ENCODE measurements around the gene OPCML.

OPCML gene

GRCh38 chr11:132670921-132671675 is 861.2 kb downstream of the OPCML start:
- Histone ChIP-seq H3K27me3 (no peaks in the 10 kb centered on the region), H3K27ac (no peak overlapping the region), H3K36me3 (no peaks in the 10 kb centered on the region), H3K4me3 (ENCODE audit: low read depth in 1 of 2, low read length in 1 of 2) (no peak overlapping the region), H3K4me1 (ENCODE audit: control insufficient read depth in 1 of 2, insufficient read depth in 1 of 2, low read depth in 1 of 2, low read length in 1 of 2) (no peaks in the 10 kb centered on the region), H3K9me3 (no peaks in the 10 kb centered on the region)
- no peak for TF ChIP-seq CTCF (IDR thresholded peaks at IDR 0.05)

- Histone ChIP-seq H3K36me3 (no peaks in the 10 kb centered on the region), H3K4me3 (ENCODE audit: low read depth in 1 of 2, low read length in 1 of 2) (no peak overlapping the region), H3K27me3 (no peaks in the 10 kb centered on the region), H3K27ac (no peak overlapping the region), H3K9me3 (no peaks in the 10 kb centered on the region), H3K4me1 (ENCODE audit: control insufficient read depth in 1 of 2, insufficient read depth in 1 of 2, low read depth in 1 of 2, low read length in 1 of 2) (no peaks in the 10 kb centered on the region)
- TF ChIP-seq CTCF (IDR thresholded peaks at IDR 0.05) = no peak
Measured at GRCh38 chr11:132669949-132670348, 862.4 kb downstream of the OPCML start.

- Histone ChIP-seq H3K4me3 (ENCODE audit: low read depth in 1 of 2, low read length in 1 of 2) (no peak overlapping the region), H3K36me3 (no peaks in the 10 kb centered on the region), H3K4me1 (ENCODE audit: control insufficient read depth in 1 of 2, insufficient read depth in 1 of 2, low read depth in 1 of 2, low read length in 1 of 2) (no peaks in the 10 kb centered on the region), H3K9me3 (no peaks in the 10 kb centered on the region), H3K27ac (no peak overlapping the region), H3K27me3 (no peaks in the 10 kb centered on the region)
- TF ChIP-seq CTCF (IDR thresholded peaks at IDR 0.05) = no peak
Measured at GRCh38 chr11:132665205-132665604, 867.1 kb downstream of the OPCML start.

- Histone ChIP-seq H3K4me3 (ENCODE audit: low read depth in 1 of 2, low read length in 1 of 2) (no peak overlapping the region), H3K9me3 (no peaks in the 10 kb centered on the region), H3K27me3 (no peaks in the 10 kb centered on the region), H3K4me1 (ENCODE audit: control insufficient read depth in 1 of 2, insufficient read depth in 1 of 2, low read depth in 1 of 2, low read length in 1 of 2) (no peaks in the 10 kb centered on the region), H3K36me3 (no peaks in the 10 kb centered on the region), H3K27ac (no peak overlapping the region)
- no peak for TF ChIP-seq CTCF (IDR thresholded peaks at IDR 0.05)
Measured at GRCh38 chr11:132658696-132659095, 873.6 kb downstream of the OPCML start.

- Histone ChIP-seq H3K27me3 (no peaks in the 10 kb centered on the region), H3K4me1 (ENCODE audit: control insufficient read depth in 1 of 2, insufficient read depth in 1 of 2, low read depth in 1 of 2, low read length in 1 of 2) (no peaks in the 10 kb centered on the region), H3K27ac (no peak overlapping the region), H3K36me3 (no peaks in the 10 kb centered on the region), H3K4me3 (ENCODE audit: low read depth in 1 of 2, low read length in 1 of 2) (no peak overlapping the region), H3K9me3 (no peaks in the 10 kb centered on the region)
- TF ChIP-seq CTCF (IDR thresholded peaks at IDR 0.05) = no peak
Measured at GRCh38 chr11:132658004-132658403, 874.3 kb downstream of the OPCML start.
